ENCODE results near the gene PLA2G5.
"Not testable (repeated sequence)": the region's sequence is repeated elsewhere in the genome, so short reads cannot be mapped to it uniquely, and the experiment has no call there.

Gene PLA2G5

GRCh38 chr1:20120796-20121195 lies 50.8 kb downstream of the PLA2G5 start:
- no peak for DNase-seq (ENCODE audit: low read depth)

DNA sequence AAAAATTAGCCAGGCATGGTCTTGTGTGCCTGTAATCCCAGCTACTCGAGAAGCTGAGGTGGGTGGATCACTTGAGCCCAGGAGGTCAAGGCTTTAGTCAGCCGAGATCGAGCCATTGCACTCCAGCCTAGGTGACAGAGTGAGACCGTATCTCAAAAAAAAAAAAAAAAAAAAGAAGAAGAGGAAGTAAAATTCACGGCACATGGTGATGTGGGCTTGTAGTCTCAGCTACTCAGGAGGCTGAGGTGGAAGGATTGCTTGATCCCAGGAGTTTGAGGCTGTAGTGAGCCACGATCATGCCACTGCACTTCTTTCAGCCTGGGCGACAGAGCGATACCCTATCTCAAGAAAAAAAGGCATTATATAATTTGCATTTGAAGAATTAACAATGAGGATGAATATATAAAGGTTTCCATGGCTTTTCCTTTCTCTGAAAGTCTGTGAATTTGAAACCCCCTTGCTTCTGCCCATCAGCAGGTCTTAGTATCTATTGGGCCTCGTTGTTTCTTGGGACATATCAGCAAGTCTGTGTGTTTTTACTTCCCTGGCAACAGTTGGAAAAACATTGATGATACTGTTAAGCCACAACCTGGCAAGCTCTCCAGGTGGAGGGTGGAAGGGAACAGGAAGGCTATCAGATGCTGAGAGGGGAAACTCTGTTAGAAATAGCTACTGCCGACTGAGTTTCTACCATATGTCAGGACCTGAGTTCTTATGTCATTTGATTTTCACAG lies 53.9 kb downstream of the PLA2G5 start:
- DNase-seq (ENCODE audit: low read depth), result no peak

GRCh38 chr1:20124456-20125057 lies 54.6 kb downstream of the PLA2G5 start:
- DNase-seq (ENCODE audit: low read depth), result no peak

DNA sequence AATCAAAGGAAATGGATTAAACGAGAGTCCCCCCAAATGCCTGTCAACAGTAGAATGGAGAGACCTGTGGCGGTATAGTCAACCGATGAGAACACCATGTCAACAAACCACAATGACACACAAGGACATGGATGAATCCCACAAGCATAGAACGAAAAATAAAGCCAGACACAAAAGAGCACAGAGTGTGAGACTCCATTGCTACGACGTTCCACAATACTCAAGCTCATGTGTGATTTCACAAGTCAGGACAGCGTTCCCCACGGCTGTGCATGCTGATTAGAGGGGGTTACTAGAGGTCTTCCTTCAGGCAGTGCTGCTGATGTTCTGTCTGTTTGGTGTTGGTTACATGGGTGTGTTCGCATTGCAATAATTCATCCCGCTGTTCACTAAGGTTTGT lies 55.1 kb downstream of the PLA2G5 start:
- no peak for DNase-seq (ENCODE audit: low read depth)

DNA sequence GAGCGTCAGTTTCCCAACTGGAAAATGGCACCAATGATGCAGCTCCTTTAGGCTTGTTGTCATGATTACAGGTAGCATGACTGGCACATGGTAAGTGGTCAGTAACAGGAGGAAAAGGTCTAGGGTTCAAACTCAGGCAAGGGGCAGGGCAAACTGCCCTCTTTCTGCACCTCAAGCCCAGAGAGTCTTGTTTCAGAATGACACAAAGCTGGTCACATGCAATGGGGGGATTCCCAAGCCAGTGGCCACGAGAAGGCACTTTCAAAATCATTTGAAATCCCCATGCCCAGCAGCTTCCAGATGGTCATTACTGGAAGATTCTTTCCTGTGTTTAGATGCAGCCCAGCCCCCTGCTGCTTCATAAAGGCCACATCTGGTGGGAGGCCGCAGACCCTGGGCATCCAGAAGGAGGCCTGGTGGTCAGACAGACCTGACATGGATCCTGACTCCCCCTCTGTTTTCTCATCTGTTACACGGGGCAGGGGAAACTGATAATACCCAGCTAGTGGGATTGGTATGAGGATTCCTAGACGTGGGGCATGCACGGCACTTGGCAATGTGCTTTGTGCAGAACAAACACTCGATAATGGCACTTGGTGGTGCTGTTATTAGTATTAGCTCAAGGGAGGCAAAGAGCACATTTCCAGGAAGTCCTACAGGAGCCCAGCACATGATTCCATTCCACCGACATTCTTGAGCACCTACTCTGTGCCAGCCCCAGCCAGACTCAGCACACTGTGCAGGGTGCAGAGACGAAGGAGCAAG lies 56.2 kb downstream of the PLA2G5 start:
- no peak for DNase-seq (ENCODE audit: low read depth)

DNA sequence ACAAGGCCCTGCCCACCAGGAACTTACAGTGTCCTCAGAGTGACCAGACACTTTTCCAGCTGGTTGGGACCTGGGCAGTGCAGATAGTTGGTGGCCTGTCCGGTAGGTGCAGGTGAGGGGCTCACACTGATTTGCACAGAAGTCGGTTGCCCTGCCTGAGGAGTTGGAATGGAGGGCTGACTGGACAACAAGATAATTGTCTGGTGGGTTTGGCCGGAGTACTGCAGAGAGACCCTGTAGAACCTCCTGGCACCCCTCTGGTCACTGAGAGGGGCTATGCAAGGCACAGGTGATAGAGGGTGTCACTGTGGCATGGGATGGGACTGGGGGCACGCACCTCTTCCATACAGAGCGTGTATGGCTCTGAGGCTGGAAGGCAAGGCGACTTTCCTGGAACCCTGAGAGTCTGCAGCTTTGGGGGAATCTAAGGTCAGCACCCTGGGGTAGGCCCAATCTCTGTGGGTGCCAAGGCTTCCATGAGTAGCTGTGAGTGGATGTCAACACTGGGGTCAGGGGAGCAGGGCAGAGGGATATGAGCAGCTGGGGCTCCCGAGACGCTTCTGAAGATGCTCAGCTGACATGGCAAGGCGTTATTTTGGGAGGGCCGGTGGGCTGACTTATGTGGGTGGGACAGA lies 56.9 kb downstream of the PLA2G5 start:
- no peak for DNase-seq (ENCODE audit: low read depth)

GRCh38 chr1:20130518-20130917 lies 60.5 kb downstream of the PLA2G5 start:
- DNase-seq (ENCODE audit: low read depth), result not testable (repeated sequence)

- no peak for DNase-seq (ENCODE audit: low read depth)
These were observed 65.0 kb downstream of the PLA2G5 start for GRCh38 chr1:20134995-20135394.

GRCh38 chr1:20136249-20136648 lies 66.3 kb downstream of the PLA2G5 start:
- DNase-seq (ENCODE audit: low read depth), result no peak

- DNase-seq (ENCODE audit: low read depth), result no peak
These were observed 67.1 kb downstream of the PLA2G5 start for GRCh38 chr1:20137055-20137454.

- DNase-seq (ENCODE audit: low read depth), result no peak
These were observed 67.6 kb downstream of the PLA2G5 start for GRCh38 chr1:20137604-20138003.

DNA sequence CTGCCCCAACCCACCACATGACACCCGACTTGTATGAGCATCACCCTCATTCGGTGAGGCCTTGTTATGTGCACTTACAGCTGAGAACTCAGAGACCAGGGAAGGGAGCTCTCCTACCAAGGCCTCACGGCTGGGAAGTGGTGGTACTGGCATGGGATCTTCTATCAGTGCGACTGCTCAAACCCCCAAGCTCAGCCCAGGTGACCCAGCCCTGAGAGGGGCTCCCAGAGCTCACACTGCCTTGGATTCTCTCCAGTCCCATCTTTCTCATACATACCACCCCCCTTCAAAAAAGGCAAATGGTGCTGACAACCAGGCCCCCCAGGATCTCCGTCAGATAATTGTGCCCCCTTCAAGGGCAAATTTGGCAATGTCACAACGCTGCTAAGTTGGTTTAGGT lies 68.4 kb downstream of the PLA2G5 start:
- no peak for DNase-seq (ENCODE audit: low read depth)

- no peak for DNase-seq (ENCODE audit: low read depth)
These were observed 69.1 kb downstream of the PLA2G5 start, which contains the start of gene PLA2G2F for GRCh38 chr1:20138961-20139550. Gene PLA2G2F, plus strand, starts transcription at chr1:20139323. Its CDS starts 105 bp downstream, at chr1:20139428.

- no peak for DNase-seq (ENCODE audit: low read depth)
These were observed 70.0 kb downstream of the PLA2G5 start for GRCh38 chr1:20139776-20140612.

DNA sequence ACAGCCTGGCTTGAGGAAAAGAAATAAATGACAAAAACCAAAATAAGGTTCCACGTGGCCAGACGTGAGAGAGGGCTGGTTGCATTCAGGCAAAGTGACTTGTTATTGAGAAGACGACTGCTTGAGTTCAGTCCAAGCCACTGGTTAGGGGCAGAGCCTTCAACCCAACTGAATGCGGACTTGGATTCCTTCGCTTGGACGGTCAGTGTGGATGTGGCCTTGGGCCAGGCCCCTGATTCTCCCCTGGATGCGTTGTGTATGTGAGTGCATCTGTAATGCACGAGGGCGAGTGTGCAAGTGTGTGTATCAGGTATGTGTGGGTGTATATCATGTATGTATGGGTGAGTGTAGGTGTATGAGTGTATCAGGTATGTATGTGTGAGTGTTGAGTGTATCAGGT lies 71.0 kb downstream of the PLA2G5 start:
- no peak for DNase-seq (ENCODE audit: low read depth)

GRCh38 chr1:20141466-20141865 lies 71.5 kb downstream of the PLA2G5 start:
- DNase-seq (ENCODE audit: low read depth), result no peak

All from stimulated activated CD8-positive, alpha-beta memory T cell treated with anti-CD3 and anti-CD28 coated beads, Interleukin-15, amount 100 ng/mL, for 1 hour (primary cell).